K562 (cell line): ENCODE measurements around the gene ENKD1. TPM values are rescaled to one million over a fixed set of nuclear protein-coding genes. Genes with fewer than 3 reads are reported as not detected.

ENCODE experiments used
- CHAMP1 ChIP-seq: fragments of 450-650 bp; IDR thresholded peaks from 2 replicates; pipeline ENCODE4 v1.6.1; 2016; ENCODE audit warnings: mild to moderate bottlenecking
- MNT ChIP-seq, 2 experiments: fragments of 450-650 bp; conservative IDR thresholded peaks; 2 replicates each; pipeline ENCODE4 v1.6.1; 2017; ENCODE audit warnings: mild to moderate bottlenecking in 2 of 2, moderate library complexity in 2 of 2
- NRF1 ChIP-seq, 2 experiments: fragments of 450-650 bp; IDR thresholded peaks in 1 of 2; conservative IDR thresholded peaks in 1 of 2; 2 replicates each; pipeline ENCODE4 v1.6.1; 2014; ENCODE audit warnings: mild to moderate bottlenecking in 2 of 2
- STAG1 ChIP-seq: sonication (generic); formaldehyde crosslinking; IDR thresholded peaks from 2 replicates; pipeline ENCODE4 v1.5.0; 2020; ENCODE audit warnings: missing genetic modification reagents, borderline replicate concordance
- XRCC5 ChIP-seq: fragments of 200-400 bp; formaldehyde crosslinking; IDR thresholded peaks from 2 replicates; pipeline ENCODE4 v1.6.1; 2017; ENCODE audit warnings: low read depth, mild to moderate bottlenecking, low read length
- ZBTB33 ChIP-seq: sonication (generic); formaldehyde crosslinking; IDR thresholded peaks from 2 replicates; pipeline ENCODE4 v1.8.1; 2023; ENCODE audit warnings: mild to moderate bottlenecking, missing genetic modification reagents
- polyA plus RNA-seq, 8 experiments: library from polyadenylated mRNA; depleted of rRNA in 4 of 8; stranded (reverse) in 5 of 8; unstranded in 3 of 8; fragments of >200 nt; fragmentation: Nextera tagmentation in 2 of 8; fragmentation: Illumina TruSeq in 1 of 8; extraction: Ambion mirVana in 2 of 8; extraction: Trizol in 1 of 8; gene quantifications; 2 replicates each; pipeline versions ENCODE4 v1.2.1 to v1.2.3, GENCODE V29; 2011 to 2014; ENCODE audit warnings: inconsistent platforms in 1 of 8, missing spikeins in 1 of 8
- total RNA-seq, 7 experiments: library from RNA; depleted of rRNA in 6 of 7; stranded (reverse); fragments of >200 nt in 6 of 7; fragmentation: Illumina TruSeq in 2 of 7; extraction: Trizol in 2 of 7; gene quantifications; 2 replicates each; pipeline versions ENCODE4 v1.2.1 to v1.2.3, GENCODE V29; 2011 to 2021; ENCODE audit warnings: low replicate concordance in 1 of 7
- TF ChIP-seq, protein P1 (sequence below): fragments of 250-450 bp; sonication (Bioruptor Pico); IDR thresholded peaks from 2 replicates; pipeline ENCODE4 v1.4.0; 2020

ENKD1 gene
- total and polyA plus RNA-seq, 9 of the 15 experiments (the other 6 are each of a cell fraction or from before 2014, with no cell fraction given) = 1.1 to 26.9 (median 8.3) TPM

DNA sequence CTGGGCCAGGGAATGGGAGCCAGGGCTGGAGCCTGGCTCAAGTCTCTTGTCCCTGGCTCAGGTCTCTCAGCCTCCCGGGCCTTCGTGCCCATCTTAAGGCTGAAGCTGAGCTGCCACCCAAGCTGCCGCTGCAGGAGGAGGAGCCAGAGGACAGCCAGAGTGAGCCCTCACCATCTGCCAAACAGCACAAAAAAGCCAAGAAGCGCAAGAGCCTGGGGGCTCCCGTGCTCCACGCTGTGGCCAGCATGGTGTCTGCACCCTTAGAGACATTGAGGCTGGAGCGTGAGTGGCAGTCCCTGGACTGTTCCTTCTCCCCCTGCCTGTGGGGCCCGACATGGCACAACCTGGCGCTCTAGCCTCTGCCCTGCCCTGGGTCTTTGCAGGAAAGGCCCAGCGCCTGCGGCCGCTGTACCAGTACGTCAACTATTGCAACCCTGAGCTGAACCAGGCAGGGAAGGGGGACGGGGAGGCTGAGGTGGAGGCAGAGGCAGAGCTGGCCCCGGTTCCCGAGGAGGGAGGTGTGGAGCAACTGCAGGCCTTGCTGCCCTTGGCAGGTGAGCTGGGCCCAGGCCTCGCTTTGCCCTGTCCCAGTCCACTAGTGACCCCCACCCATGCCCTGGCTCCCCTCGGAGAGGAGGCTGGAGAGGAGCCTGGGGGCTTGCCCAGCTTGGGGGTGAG is 1.4 kb upstream of the ENKD1 start (continued):
- TF ChIP-seq ZBTB33 (CRISPR knock-in tag) = peak; percentile 96
- TF ChIP-seq XRCC5 = 0 out of 2 replicates have a peak, but pooled peaks have one; percentile 71
- TF ChIP-seq MNT (conservative IDR thresholded peaks at IDR 0.05) = peak in 1 of 2 experiments; percentile 36; a peak in 2 of 4 replicates
- peak; percentile 60; the same call in 1 of the 2 replicates for TF ChIP-seq STAG1 (CRISPR knock-in tag)
- no peak for TF ChIP-seq CHAMP1
- peak; percentile 19 to 49; a peak in 2 of 4 replicates for TF ChIP-seq NRF1 (conservative IDR thresholded peaks at IDR 0.05 in 1 of 2, IDR thresholded peaks at IDR 0.05 in 1 of 2)
- TF ChIP-seq, protein P1, sequence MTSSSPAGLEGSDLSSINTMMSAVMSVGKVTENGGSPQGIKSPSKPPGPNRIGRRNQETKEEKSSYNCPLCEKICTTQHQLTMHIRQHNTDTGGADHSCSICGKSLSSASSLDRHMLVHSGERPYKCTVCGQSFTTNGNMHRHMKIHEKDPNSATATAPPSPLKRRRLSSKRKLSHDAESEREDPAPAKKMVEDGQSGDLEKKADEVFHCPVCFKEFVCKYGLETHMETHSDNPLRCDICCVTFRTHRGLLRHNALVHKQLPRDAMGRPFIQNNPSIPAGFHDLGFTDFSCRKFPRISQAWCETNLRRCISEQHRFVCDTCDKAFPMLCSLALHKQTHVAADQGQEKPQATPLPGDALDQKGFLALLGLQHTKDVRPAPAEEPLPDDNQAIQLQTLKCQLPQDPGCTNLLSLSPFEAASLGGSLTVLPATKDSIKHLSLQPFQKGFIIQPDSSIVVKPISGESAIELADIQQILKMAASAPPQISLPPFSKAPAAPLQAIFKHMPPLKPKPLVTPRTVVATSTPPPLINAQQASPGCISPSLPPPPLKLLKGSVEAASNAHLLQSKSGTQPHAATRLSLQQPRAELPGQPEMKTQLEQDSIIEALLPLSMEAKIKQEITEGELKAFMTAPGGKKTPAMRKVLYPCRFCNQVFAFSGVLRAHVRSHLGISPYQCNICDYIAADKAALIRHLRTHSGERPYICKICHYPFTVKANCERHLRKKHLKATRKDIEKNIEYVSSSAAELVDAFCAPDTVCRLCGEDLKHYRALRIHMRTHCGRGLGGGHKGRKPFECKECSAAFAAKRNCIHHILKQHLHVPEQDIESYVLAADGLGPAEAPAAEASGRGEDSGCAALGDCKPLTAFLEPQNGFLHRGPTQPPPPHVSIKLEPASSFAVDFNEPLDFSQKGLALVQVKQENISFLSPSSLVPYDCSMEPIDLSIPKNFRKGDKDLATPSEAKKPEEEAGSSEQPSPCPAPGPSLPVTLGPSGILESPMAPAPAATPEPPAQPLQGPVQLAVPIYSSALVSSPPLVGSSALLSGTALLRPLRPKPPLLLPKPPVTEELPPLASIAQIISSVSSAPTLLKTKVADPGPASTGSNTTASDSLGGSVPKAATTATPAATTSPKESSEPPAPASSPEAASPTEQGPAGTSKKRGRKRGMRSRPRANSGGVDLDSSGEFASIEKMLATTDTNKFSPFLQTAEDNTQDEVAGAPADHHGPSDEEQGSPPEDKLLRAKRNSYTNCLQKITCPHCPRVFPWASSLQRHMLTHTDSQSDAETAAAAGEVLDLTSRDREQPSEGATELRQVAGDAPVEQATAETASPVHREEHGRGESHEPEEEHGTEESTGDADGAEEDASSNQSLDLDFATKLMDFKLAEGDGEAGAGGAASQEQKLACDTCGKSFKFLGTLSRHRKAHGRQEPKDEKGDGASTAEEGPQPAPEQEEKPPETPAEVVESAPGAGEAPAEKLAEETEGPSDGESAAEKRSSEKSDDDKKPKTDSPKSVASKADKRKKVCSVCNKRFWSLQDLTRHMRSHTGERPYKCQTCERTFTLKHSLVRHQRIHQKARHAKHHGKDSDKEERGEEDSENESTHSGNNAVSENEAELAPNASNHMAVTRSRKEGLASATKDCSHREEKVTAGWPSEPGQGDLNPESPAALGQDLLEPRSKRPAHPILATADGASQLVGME (CRISPR knock-in tag) = no peak
